Neutrophil (primary cell): Measurements from ENCODE around the gene CMSS1.

Experiments
- H3K27ac ChIP-seq: fragments of 200-600 bp; sonication (generic); 2 replicates; pipeline ENCODE4 v1.5.1; 2016; ENCODE audit warnings: mild to moderate bottlenecking, moderate library complexity
- H3K27me3 ChIP-seq: fragments of 200-600 bp; sonication (generic); 2 replicates; pipeline ENCODE4 v1.6.0; 2016; ENCODE audit warnings: mild to moderate bottlenecking
- H3K36me3 ChIP-seq: fragments of 200-600 bp; sonication (generic); 2 replicates; pipeline ENCODE4 v1.5.1; 2017
- H3K4me1 ChIP-seq, 2 experiments: fragments of 200-600 bp in 1 of 2; sonication (generic) in 1 of 2; 1 replicate in 1 of 2; 2 replicates in 1 of 2; pipeline versions ENCODE4 v1.5.1 to v1.6.1; 2013 to 2016; ENCODE audit warnings: low read depth in 1 of 2, low read length in 1 of 2, mild to moderate bottlenecking in 1 of 2, moderate library complexity in 1 of 2; ENCODE audit not compliant: control insufficient read depth in 1 of 2, insufficient read depth in 1 of 2
- H3K4me3 ChIP-seq, 2 experiments: fragments of 200-600 bp in 1 of 2; sonication (generic) in 1 of 2; 1 replicate in 1 of 2; 2 replicates in 1 of 2; pipeline ENCODE4 v1.5.1; 2013 to 2016; ENCODE audit warnings: low read depth in 1 of 2, low read length in 1 of 2, mild to moderate bottlenecking in 1 of 2, moderate library complexity in 1 of 2
- H3K9me3 ChIP-seq: fragments of 200-600 bp; sonication (generic); 2 replicates; pipeline ENCODE4 v1.5.1; 2016
- CTCF ChIP-seq: fragments of 200-600 bp; sonication (generic); IDR thresholded peaks from 2 replicates; pipeline ENCODE4 v1.5.1; 2016; ENCODE audit warnings: antibody characterized with exemption

The CMSS1 gene

GRCh38 chr3:100006570-100007271 is 189.1 kb downstream of the CMSS1 start:
- Histone ChIP-seq H3K36me3 (no peaks in the 10 kb centered on the region), H3K27me3 (no peaks in the 10 kb centered on the region), H3K9me3 (no peaks in the 10 kb centered on the region), H3K4me3 (no peak overlapping the region), H3K4me1 (no peaks in the 10 kb centered on the region), H3K27ac (no peak overlapping the region)
- no peak for TF ChIP-seq CTCF

GRCh38 chr3:100007313-100007712 is 189.7 kb downstream of the CMSS1 start:
- TF ChIP-seq CTCF, result no peak
- no peak overlapping the region for H3K27ac ChIP-seq
- H3K36me3 ChIP-seq, result no peaks in the 10 kb centered on the region
- H3K9me3 ChIP-seq, result no peaks in the 10 kb centered on the region
- H3K27me3 ChIP-seq, result no peaks in the 10 kb centered on the region
- H3K4me1 ChIP-seq, result no peaks in the 10 kb centered on the region
- no peak overlapping the region for H3K4me3 ChIP-seq

- no peak overlapping the region for H3K4me3 ChIP-seq
- H3K4me1 ChIP-seq, result no peaks in the 10 kb centered on the region
- H3K9me3 ChIP-seq, result no peaks in the 10 kb centered on the region
- no peak overlapping the region for H3K27ac ChIP-seq
- TF ChIP-seq CTCF, result no peak
- no peaks in the 10 kb centered on the region for H3K27me3 ChIP-seq
- H3K36me3 ChIP-seq, result no peaks in the 10 kb centered on the region
Measured at GRCh38 chr3:100008081-100008698, 190.5 kb downstream of the CMSS1 start.

- no peaks in the 10 kb centered on the region for H3K27me3 ChIP-seq
- TF ChIP-seq CTCF, result no peak
- H3K36me3 ChIP-seq, result no peaks in the 10 kb centered on the region
- no peak overlapping the region for H3K27ac ChIP-seq
- no peak overlapping the region for H3K4me3 ChIP-seq
- no peaks in the 10 kb centered on the region for H3K9me3 ChIP-seq
- H3K4me1 ChIP-seq, result no peaks in the 10 kb centered on the region
Measured at GRCh38 chr3:100009276-100010086, 191.8 kb downstream of the CMSS1 start.

- no peak overlapping the region for H3K27ac ChIP-seq
- no peak overlapping the region for H3K4me3 ChIP-seq
- no peaks in the 10 kb centered on the region for H3K36me3 ChIP-seq
- TF ChIP-seq CTCF, result no peak
- no peaks in the 10 kb centered on the region for H3K4me1 ChIP-seq
- no peaks in the 10 kb centered on the region for H3K27me3 ChIP-seq
- H3K9me3 ChIP-seq, result no peaks in the 10 kb centered on the region
Measured at GRCh38 chr3:100010087-100010417, 192.4 kb downstream of the CMSS1 start.
